HG02981 (cell line): ENCODE measurements around the gene TBCA.
"Not testable (repeated sequence)": the region's sequence is repeated elsewhere in the genome, so short reads cannot be mapped to it uniquely, and the experiment has no call there.

Source experiments
- ATAC-seq: cut with Tn5 transposase; IDR thresholded peaks from one replicate; pipeline ENCODE4 v1.9.1; 2021; ENCODE audit warnings: mild to moderate bottlenecking, moderate library complexity; ENCODE audit not compliant: unreplicated experiment

The TBCA gene

DNA sequence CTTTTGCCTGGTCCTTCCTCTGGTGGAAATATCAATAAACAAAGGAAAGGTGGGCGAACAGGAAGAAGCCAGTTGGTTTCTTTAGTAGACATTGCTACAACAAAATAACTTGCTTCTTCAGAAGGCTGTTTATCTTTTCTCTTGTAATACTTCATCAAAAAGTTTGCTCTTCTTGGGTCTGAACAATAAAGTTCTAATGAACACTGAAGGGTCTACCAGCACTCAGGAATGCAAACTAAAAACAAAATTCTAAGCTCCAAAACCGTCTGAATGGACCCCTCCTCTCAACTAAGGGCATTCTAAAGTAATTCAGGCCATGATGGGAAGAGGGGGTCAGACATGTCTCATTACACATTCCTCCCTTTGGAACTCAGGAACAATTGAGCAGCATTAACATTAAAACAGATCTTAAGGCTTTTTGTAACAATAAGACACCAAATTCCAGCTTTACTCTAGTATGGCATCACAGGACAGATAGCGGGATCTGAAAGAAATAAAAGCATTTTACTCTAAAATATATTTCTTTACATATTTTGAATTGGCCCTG is 2.3 kb downstream of the TBCA start:
- ATAC-seq = no peak

DNA sequence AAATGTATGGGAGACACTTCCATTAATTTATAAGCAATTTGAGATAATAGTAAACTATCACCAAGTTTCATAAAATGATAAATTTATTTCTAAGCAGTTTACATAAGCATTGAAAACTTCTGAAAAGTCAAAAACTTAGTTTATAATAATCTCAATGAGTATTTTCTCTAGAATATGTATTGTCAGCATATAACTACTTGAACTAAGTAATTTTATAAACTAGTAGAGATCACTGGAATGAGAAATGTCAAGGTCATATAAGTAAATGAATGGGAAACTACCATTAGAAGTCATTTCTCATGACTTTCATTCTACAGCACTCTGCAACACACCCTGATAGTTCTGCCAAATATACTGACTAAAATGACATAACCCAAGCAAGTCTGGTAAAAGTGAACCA is 3.4 kb downstream of the TBCA start:
- no peak for ATAC-seq

DNA sequence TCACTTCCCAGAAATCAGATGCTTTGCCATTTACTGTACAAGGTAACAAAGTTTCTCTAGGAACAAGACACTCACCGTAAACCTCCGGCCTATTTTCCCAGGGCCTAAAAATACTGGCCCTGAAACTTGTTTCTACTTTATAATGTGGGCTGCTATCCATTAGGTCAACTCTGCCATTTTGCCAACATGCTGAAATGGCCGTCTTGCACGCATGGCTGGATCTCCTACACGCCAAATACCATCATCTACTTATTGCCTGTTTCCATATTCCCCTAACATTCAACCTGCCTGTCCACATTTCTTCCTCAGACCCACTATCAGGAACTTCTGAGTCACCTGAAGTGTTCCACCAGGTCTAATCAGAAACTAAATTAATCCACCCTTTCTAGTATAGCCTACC is 4.7 kb downstream of the TBCA start:
- ATAC-seq = no peak

DNA sequence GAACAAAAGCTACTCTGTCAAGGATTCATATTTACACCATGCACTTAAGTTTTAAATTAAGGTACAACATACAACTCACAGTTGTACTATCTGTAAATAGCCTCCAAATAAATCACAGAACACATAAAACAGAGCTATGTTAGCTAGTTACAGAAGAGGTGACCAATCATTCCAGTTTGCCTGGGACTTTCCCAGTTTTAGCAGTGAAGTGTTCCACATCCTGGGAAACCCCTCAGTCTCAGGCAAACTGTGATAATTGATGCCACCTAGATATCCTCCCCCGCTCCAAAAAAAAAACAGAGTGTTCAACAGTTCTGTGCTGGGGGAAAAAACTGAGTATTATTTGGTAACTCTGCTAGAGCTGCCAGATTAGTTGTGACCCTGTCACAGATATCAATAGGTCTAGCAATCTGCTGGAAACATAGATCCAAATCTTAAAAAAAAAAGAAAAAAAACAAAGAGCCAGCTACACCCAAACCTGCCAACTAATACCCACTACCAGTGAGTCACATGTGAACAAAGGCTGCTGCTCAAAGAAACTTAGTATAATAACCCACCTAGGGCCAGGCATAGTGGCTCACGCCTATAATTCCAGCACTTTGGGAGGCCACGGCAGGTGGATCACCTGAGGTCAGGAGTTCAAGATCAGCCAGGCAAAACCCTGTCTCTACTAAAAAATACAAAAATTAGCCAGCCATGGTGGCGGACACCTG is 5.7 kb downstream of the TBCA start:
- no peak for ATAC-seq

DNA sequence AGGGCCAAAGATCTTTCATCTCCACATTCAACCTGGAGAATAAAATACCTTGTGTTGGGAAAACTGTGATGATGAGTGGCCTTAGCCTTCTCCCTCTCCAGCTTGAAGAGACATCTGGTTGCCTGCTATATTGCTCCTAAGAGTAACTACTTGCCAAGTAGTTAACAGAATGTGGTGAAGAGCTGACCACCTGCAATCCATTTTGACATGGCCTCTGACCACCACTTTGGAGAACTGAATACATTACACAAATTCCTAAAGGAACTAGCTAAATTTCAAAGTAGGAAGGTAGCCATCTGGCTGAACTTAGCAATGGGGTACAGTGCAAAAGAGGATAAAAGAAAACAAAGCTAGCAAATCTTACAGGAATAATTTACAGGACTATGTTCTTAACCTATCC is 7.2 kb downstream of the TBCA start:
- ATAC-seq = no peak

DNA sequence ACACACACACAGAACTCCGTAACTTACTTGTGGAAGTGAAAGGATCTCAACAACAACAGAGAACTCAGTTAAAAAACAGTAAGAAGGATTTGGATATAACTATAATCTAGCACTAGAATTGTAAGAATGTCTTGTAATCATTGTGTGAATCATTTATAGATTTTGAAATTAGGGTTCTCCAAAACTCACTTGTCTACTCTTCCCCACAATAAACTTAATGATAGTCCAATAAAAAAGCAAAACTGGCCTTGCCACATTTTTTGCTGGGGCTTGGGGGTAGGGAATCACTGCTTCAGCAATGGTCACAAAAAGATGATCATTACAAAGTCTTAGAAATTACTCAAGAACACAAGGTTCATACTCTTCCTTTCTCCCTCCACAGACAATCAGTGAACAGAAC is 8.8 kb downstream of the TBCA start:
- ATAC-seq = no peak

DNA sequence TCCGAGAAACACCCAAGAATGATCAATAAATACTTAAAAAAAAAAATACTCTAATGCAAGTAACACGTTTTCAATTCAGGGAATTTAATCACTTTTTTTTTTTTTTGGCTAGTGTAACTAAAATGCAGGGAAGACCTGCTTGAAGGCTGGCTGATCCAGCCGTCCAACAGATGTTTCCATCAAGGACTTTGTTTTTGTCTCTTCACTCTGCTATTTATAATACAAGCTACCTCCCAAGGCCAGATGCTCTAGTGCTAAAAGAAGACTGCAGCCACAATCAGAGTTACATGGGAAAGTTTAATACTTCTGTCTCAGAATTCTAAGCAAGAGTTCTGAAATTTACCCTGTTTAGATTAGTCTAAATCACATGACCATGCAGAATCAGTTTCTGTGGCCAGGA is 14.5 kb downstream of the TBCA start:
- ATAC-seq = no peak

DNA sequence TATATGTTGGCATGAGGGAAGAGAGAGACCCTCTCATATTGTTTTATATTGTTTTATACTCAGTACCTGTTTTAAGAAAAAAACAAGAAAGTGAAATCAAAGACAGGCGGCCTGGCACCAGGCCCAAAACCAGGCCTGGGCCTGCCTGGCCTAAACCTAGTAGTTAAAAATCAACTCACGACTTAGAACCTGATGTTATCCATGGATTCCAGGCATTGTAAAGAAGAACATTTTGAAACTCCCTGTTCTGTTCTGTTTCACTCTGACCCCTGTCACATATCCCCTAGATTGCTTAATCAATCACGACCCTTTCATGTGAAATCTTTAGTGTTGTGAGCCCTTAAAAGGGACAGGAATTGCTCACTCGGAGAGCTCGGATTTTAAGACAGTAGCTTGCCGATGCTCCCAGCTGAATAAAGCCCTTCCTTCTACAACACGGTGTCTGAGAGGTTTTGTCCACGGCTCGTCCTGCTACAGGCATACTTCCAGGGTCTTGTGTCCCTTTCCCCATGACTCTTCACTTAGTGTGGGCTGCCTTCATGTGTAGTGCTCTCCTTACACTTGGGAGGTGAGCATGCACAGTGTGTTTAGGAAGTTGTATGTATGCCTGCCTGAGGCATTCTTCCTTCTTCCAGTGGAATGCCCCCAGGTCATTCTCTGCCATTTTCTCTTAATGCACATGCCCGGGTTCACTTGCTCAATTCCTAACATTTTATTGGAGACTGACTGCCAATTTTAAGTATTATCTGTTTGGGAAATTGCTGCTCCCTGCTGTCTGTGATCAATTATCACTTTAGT is 17.8 kb downstream of the TBCA start:
- no peak for ATAC-seq

DNA sequence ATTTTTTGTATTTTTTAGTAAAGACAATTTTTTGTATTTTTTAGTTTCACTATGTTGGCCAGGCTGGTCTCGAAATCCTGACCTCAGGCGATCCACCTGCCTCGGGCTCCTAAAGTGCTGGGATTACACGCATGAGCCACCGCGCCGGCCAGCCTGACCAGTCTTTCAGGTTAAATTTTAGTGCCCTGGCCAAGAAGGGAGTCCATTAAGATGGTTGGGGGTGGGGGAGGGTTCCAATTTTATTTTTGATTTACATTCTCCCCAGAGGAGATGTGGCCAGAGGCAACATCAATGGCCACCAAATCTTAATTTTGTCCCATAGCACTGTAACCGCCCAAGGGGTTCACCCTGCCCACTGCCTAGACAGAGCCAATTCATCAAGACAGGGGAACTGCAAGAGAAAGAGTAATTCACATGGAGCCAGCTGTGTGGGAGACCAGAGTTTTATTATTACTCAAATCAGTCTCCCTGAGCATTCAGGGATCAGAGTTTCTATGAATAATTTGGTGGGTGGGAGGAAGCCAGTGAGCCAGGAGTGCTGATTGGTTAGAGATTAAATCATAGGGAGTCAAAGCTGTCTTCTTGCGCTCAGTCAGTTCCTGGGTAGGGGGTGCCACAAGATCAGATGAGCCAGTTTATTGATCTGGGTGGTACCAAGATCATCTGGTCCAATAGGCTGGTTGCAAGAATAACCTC is 24.7 kb downstream of the TBCA start:
- ATAC-seq = no peak

DNA sequence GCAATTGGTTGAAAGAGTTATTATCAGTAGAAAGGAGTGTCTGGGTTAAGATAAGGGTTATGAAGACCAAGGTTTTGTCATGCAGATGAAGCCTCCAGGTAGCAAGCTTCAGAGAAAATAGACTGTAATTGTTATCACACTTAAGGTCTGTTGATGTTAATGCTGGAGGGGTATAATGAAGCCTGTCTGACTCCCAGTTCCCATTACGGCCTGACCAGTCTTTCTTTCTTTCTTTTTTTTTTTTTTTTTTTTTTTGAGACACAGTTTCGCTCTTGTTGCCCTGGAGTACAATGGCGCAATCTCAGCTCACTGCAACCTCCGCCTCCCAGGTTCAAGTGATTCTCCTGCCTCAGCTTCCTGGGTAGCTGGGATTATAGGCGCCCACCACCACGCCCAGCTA is 25.2 kb downstream of the TBCA start:
- ATAC-seq = not testable (repeated sequence)

DNA sequence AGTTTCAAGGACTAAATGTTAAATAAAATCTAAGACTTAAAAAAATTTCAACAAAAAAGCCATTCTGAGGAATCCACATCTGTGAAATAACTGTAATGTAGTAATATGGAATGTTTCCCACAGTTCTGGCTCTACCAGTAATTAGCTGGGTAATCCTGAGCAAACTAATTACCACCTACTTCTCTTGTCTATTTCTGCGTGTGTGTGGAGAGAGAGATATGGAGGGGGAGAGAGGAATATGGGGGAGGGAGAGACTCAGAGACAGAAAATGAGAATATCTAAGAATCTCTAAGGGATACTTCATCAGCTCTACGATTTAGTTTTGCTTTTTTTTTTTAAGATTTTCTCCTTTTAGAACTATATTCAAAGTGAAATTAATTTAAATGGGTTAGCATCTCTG is 28.0 kb downstream of the TBCA start:
- ATAC-seq = no peak

DNA sequence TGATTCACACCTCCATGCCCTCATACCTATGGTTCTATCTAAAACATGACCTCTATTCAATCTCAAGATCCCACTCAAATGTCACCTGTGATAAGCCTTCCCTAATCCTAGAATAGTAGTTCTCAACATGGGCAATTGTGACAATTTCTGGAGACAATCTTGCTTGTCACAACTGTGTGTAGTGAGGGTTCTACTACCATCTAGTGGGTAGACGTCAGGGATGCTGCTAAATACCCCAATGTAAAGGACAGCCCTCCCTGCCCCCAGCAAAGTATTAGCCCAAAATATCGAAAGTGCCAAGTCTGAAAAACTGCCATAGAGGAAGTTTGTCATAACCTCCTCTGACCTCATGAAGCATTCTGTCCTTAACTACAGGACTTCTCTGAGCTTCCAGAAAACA is 32.0 kb downstream of the TBCA start:
- no peak for ATAC-seq

DNA sequence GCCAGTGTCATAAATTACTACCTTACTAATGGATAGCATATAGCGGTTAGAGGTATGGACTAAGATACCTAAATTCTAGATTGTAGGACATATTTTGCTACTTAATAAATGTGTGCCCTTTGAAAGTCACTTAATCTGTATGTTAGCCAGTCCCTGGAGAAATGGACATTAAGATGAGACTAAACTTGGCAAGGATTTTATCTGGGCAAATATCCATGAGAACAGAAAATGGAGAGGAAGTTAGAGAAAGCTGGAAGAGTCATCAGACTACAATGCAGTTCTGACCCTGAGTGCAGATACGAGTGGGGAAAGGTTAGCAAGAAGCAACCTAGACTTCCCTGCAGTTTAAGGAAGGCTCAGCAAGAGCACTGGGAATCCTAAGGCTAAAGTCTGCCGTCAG is 33.0 kb downstream of the TBCA start:
- no peak for ATAC-seq

DNA sequence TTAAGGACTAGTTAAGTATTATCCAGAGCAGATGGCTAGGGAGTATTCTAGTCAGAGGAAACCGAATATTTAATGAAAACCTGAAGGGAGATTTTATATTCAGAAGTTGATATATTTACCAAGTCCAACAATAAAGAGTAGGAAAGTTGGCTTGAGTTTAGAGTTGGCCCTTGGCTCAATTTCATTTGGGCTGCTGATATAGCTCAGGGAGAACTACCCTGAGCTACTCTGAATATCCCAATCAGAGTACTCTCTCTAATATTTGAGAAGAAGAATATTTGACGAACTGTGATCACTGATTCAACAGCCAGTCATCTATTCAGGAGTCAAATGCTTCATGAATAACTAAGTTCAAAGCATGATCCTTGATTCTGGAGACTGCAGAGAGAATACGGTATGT is 34.5 kb downstream of the TBCA start:
- ATAC-seq = no peak

DNA sequence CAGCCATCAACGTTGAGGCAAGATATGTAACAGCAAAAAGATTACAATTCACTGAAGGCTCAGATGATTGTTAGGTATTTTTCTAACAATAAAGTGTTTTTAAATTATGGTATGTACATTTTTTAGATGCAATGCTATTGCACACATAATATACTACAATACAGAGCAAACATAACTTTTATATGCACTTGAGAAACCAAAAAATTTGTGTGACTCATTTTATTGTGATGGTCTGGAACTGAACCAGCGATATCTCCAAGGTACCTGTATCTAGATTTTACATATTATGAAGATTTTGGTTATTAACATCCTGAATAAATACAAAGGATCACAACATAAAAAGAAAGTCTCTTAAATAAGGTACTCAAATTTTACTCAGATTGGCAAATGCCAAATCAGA is 41.3 kb downstream of the TBCA start:
- no peak for ATAC-seq

DNA sequence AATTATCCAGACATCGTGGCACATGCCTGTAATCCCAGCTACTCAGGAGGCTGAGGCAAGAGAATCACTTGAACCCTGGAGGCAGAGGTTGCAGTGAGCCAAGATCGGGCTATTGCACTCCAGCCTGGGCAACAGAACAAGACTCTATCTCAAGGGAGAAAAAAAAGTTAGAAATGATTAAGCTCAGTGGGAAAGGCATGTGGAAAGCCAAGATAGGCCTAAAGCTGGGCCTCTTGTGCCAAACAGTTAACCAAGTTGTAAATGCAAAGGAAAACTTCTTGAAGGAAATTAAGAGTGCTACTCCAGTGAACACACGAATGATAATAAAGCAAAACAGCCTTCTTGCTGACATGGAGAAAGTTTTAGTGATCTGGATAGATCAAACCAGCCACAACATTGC is 43.0 kb downstream of the TBCA start:
- ATAC-seq = no peak

DNA sequence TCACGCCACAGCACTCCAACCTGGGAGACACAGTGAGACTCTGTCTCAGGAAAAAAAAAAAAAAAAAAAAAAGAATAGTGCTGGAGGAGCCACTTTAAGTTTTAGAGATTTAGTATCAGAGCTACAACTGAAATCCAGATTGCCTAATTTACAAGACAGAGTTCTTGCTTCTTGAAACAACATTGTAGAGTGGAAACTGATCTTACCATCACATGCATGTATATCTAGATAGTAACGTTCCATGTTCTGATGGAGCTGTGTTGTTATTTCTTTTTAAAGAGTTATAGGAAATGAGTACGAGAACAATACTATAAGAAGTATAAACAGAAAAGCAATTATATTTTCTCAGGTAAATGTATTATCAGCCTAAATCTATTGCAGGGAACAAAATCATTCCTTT is 48.9 kb downstream of the TBCA start:
- ATAC-seq = no peak

DNA sequence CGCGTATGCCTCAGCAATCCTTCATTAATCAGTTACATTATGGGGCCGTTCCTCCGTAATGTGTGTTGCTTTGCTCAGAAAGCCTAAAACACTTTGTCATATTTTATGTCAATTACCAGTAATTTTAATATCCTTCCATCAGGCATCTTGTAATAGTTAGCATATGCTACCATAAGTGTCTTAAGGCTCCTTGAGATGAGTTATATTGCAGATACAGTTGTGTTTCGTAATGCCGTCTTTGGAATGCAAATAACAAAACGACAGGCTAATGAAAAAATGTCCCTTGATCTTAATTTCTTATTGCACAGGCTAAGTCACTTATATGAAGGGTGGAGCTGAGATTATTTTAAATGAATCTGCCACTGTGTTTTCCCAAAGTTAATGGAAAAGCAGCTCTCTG is 50.5 kb downstream of the TBCA start:
- ATAC-seq = no peak

DNA sequence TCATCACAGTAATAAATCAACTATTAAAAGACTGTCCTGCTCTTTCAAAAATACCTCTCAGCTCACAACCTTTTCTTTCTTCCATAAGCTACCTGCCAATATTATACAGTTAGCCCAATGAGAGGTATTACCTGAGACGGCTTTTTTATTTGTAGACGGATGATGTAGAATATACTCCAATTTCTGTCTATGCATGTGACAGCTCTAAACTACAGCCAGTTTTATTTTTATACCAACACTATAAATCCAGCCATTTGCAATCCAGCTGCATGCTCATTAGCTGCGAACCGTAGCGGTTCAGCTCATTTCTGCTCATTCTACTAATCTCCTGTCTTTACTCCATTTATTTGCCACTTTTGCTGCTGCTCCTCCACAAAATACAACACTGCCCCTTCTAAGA is 51.2 kb downstream of the TBCA start:
- ATAC-seq = no peak

DNA sequence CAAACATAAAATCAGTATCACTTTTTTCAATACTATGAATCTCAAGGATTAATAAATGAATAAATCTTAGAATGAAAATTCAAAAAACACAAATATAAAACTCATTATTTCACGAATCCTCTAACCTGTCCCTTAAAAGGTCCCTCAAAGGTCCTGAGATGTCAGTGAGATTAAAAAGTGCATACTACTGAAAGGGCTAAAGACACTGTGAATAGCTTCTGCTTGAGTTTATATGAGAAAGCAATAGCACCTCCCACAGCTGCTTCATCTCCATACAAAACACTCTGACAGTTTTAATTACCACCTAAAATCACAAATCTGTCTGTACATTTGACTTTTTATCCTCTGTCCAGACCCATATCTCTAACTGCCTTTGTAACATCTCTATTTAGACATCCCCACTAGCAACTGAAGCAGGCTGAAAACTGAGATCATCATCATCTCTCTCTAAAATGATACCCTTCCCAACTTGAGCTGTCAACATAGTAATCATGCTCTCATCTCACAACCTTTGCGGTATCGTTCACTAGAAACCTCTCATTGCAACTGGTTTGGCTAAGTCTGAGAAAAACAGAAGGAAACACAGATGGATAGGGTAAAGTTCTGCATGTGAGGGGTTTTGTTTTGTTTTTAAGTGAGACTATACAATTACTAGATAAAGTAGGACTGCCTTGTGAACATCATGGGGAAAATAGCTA is 56.3 kb downstream of the TBCA start:
- no peak for ATAC-seq

DNA sequence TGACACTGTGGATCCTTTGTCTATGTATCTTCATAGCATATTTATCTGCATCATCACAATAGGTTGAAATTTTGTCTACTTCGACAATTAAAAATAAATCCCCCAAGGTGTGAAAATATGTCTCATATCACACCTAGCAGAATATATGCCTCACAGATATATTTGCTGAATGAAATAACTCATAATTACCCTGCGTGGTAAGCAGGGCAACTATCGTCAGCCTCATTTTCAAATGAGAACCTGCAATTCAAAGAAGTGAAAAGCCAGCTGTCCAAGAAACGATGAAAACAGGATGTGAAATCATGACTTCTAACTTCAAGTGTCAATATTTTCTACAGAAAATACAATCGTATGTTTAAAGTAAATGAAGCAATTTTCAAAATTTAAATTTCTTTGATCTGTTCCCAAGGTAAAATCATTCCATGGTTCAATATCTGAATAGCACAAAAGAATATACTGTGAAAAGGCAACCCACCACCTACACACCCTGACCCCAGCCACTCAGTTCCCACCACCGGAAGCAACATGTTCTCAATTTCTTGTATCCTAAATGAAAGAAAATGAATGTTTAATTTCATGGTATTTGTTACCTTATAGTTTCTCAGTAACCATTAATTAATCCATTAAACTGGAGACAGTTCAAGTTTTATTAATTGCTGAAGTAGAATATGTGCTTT is 57.1 kb downstream of the TBCA start:
- ATAC-seq = peak; percentile 50
